Activated T-cell treated with anti-CD3 and anti-CD28 coated beads, Interleukin-2, amount 50 U/mL, for 4 hours (primary cell): ENCODE data around the gene OR4D9. TPM values are rescaled to one million over a fixed set of nuclear protein-coding genes. Genes with fewer than 3 reads are reported as not detected.

Experiments
- ATAC-seq, 2 donors: fragments of 200-7000 bp; cut with Tn5 transposase; one replicate each; pipeline ENCODE4 v1.10.0; 2021
- DNase-seq: peaks from one replicate; pipeline ENCODE4 v3.0.0-alpha.2; 2020
- H3K27me3 Mint-ChIP-seq: one replicate; pipeline ENCODE4 v1.8.0; 2021; ENCODE audit warnings: low read depth, mixed read lengths
- H3K36me3 Mint-ChIP-seq: one replicate; pipeline ENCODE4 v1.8.0; 2022; ENCODE audit warnings: mixed read lengths; ENCODE audit not compliant: insufficient read depth
- H3K4me1 Mint-ChIP-seq: one replicate; pipeline ENCODE4 v1.8.0; 2021; ENCODE audit warnings: low read depth, mixed read lengths
- H3K4me3 Mint-ChIP-seq: one replicate; pipeline ENCODE4 v1.8.0; 2021; ENCODE audit warnings: mild to moderate bottlenecking, moderate library complexity, mixed read lengths
- H3K9me3 Mint-ChIP-seq: one replicate; pipeline ENCODE4 v1.8.0; 2021; ENCODE audit warnings: mixed read lengths
- total RNA-seq, 3 donors: library from RNA; stranded (reverse); gene quantifications; one replicate each; pipeline ENCODE4 v1.2.1, GENCODE V29; 2021

Gene OR4D9
- total RNA-seq, 3 donors from 2014 or later, result not detected

GRCh38 chr11:59556115-59556916 is 45.0 kb downstream of the OR4D9 start:
- no peaks in the 10 kb centered on the region for H3K9me3 Mint-ChIP-seq
- peaks cover 3% of the 10 kb centered on the region for H3K27me3 Mint-ChIP-seq
- DNase-seq (peak; percentile 60), ATAC-seq (peak; percentile 51)
- no peaks in the 10 kb centered on the region for H3K36me3 Mint-ChIP-seq
- H3K4me3 Mint-ChIP-seq, result peak overlapping the region; percentile 80
- H3K4me1 Mint-ChIP-seq, result peaks cover 46% of the 10 kb centered on the region

GRCh38 chr11:59556917-59557348 is 45.6 kb downstream of the OR4D9 start:
- H3K27me3 Mint-ChIP-seq, result peaks cover 3% of the 10 kb centered on the region
- ATAC-seq (peak; percentile 3 to 4), DNase-seq (no peak)
- H3K4me3 Mint-ChIP-seq, result peak overlapping the region; percentile 80
- H3K9me3 Mint-ChIP-seq, result no peaks in the 10 kb centered on the region
- no peaks in the 10 kb centered on the region for H3K36me3 Mint-ChIP-seq
- H3K4me1 Mint-ChIP-seq, result peaks cover 47% of the 10 kb centered on the region

- DNase-seq (no peak), ATAC-seq (no peak)
- no peaks in the 10 kb centered on the region for H3K9me3 Mint-ChIP-seq
- H3K36me3 Mint-ChIP-seq, result no peaks in the 10 kb centered on the region
- peaks cover 49% of the 10 kb centered on the region for H3K4me1 Mint-ChIP-seq
- peaks cover 3% of the 10 kb centered on the region for H3K27me3 Mint-ChIP-seq
- H3K4me3 Mint-ChIP-seq, result no peak overlapping the region
Observed at GRCh38 chr11:59558270-59558643, 46.9 kb downstream of the OR4D9 start.

- peak overlapping the region; percentile 90 for H3K4me3 Mint-ChIP-seq
- H3K9me3 Mint-ChIP-seq, result no peaks in the 10 kb centered on the region
- H3K4me1 Mint-ChIP-seq, result peaks cover 49% of the 10 kb centered on the region
- no peak for ATAC-seq
- peaks cover 3% of the 10 kb centered on the region for H3K27me3 Mint-ChIP-seq
- DNase-seq, result no peak
- no peaks in the 10 kb centered on the region for H3K36me3 Mint-ChIP-seq
Observed at GRCh38 chr11:59559886-59560285, 48.5 kb downstream of the OR4D9 start.

GRCh38 chr11:59560290-59560701 is 49.0 kb downstream of the OR4D9 start:
- H3K4me1 Mint-ChIP-seq, result peaks cover 48% of the 10 kb centered on the region
- H3K27me3 Mint-ChIP-seq, result peaks cover 3% of the 10 kb centered on the region
- H3K36me3 Mint-ChIP-seq, result no peaks in the 10 kb centered on the region
- peak overlapping the region; percentile 90 for H3K4me3 Mint-ChIP-seq
- ATAC-seq (peak; percentile 44 to 56), DNase-seq (peak; percentile 66)
- H3K9me3 Mint-ChIP-seq, result no peaks in the 10 kb centered on the region

GRCh38 chr11:59560702-59561473 is 49.5 kb downstream of the OR4D9 start:
- ATAC-seq (peak; percentile 57), DNase-seq (peak; percentile 78)
- Mint-ChIP-seq H3K27me3 (peaks cover 3% of the 10 kb centered on the region), H3K4me3 (peak overlapping the region; percentile 90), H3K36me3 (no peaks in the 10 kb centered on the region), H3K9me3 (no peaks in the 10 kb centered on the region), H3K4me1 (peaks cover 46% of the 10 kb centered on the region)

GRCh38 chr11:59562292-59562691 is 51.0 kb downstream of the OR4D9 start:
- no peak for DNase-seq
- ATAC-seq, result no peak
- Mint-ChIP-seq H3K9me3 (no peaks in the 10 kb centered on the region), H3K27me3 (peaks cover 3% of the 10 kb centered on the region), H3K36me3 (no peaks in the 10 kb centered on the region), H3K4me3 (no peak overlapping the region), H3K4me1 (peaks cover 34% of the 10 kb centered on the region)

Other genes with a start within 250 kb of the OR4D9 start
- not detected for gene OR5AN1, start 152.6 kb upstream of the OR4D9 start, total RNA-seq
- not detected for gene OR5A2, start 85.1 kb upstream of the OR4D9 start, total RNA-seq
- not detected for gene OR5A1, start 75.1 kb upstream of the OR4D9 start, total RNA-seq
- gene OR4D6, start 54.6 kb upstream of the OR4D9 start, total RNA-seq, result not detected
- gene OR4D10, start 38.2 kb upstream of the OR4D9 start, total RNA-seq, result not detected
- not detected for gene OR4D11, start 8.0 kb upstream of the OR4D9 start, total RNA-seq
- gene OSBP, start 104.2 kb downstream of the OR4D9 start, total RNA-seq, result 10 to 100 TPM; 32.5 to 39.4 (median 35.4) TPM
- 10 to 100 TPM; 51.3 to 56.2 (median 52.1) TPM for gene PATL1, start 157.5 kb downstream of the OR4D9 start, total RNA-seq
- gene OR10V1, start 202.3 kb downstream of the OR4D9 start, total RNA-seq, result not detected
- gene STX3, start 243.8 kb downstream of the OR4D9 start, total RNA-seq, result 1 to 10 TPM; 5.6 to 6.3 (median 5.6) TPM